ENCODE measurements around the gene ST6GALNAC1.

- TF ChIP-seq, protein P1, sequence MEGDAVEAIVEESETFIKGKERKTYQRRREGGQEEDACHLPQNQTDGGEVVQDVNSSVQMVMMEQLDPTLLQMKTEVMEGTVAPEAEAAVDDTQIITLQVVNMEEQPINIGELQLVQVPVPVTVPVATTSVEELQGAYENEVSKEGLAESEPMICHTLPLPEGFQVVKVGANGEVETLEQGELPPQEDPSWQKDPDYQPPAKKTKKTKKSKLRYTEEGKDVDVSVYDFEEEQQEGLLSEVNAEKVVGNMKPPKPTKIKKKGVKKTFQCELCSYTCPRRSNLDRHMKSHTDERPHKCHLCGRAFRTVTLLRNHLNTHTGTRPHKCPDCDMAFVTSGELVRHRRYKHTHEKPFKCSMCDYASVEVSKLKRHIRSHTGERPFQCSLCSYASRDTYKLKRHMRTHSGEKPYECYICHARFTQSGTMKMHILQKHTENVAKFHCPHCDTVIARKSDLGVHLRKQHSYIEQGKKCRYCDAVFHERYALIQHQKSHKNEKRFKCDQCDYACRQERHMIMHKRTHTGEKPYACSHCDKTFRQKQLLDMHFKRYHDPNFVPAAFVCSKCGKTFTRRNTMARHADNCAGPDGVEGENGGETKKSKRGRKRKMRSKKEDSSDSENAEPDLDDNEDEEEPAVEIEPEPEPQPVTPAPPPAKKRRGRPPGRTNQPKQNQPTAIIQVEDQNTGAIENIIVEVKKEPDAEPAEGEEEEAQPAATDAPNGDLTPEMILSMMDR (IDR thresholded peaks at IDR 0.05), result no peak
- no peak for TF ChIP-seq POLR2AphosphoS5 (IDR thresholded peaks at IDR 0.05)
- TF ChIP-seq POLR2A (IDR thresholded peaks at IDR 0.05), result no peak
Measured at GRCh38 chr17:76667786-76668453, 24.4 kb upstream of the ST6GALNAC1 start.

All from transverse colon (tissue), 4 donors.